ENCODE results near the gene HLCS.

- no peak for TF ChIP-seq CTCF (IDR thresholded peaks at IDR 0.05)
- no peak for TF ChIP-seq POLR2A (IDR thresholded peaks at IDR 0.05)
These were observed 154.7 kb downstream of the HLCS start for GRCh38 chr21:36811762-36812161.

All from breast epithelium (tissue), 3 donors.